Hepatocyte (in vitro differentiated cells): ENCODE data around the gene PDIA5. TPM values are rescaled to one million over a fixed set of nuclear protein-coding genes. Genes with fewer than 3 reads are reported as not detected.
A peak's percentile ranks its signal among the peaks of the same experiment; 100 is the strongest.

ENCODE experiments used
- DNase-seq: peaks from one replicate; pipeline ENCODE4 v3.0.0-alpha.2; 2016; ENCODE audit warnings: low spot score
- H2AFZ ChIP-seq: fragments of 200-600 bp; sonication (generic); 2 replicates; pipeline ENCODE4 v1.6.0; 2016; ENCODE audit warnings: antibody characterized with exemption, mild to moderate bottlenecking
- H3K27ac ChIP-seq: fragments of 200-600 bp; sonication (generic); 2 replicates; pipeline ENCODE4 v1.5.1; 2016; ENCODE audit warnings: mild to moderate bottlenecking
- H3K27me3 ChIP-seq: fragments of 200-600 bp; sonication (generic); 2 replicates; pipeline ENCODE4 v1.6.1; 2016
- H3K36me3 ChIP-seq: fragments of 200-600 bp; sonication (generic); replicated peaks from 2 replicates; pipeline ENCODE4 v1.5.1; 2016; ENCODE audit warnings: low read depth; ENCODE audit not compliant: insufficient read depth
- H3K4me1 ChIP-seq: fragments of 200-600 bp; sonication (generic); 2 replicates; pipeline ENCODE4 v1.5.1; 2016; ENCODE audit warnings: mild to moderate bottlenecking, moderate library complexity; ENCODE audit not compliant: insufficient read depth
- H3K4me2 ChIP-seq: fragments of 200-600 bp; sonication (generic); 2 replicates; pipeline ENCODE4 v1.6.0; 2016
- H3K4me3 ChIP-seq: fragments of 200-600 bp; sonication (generic); 2 replicates; pipeline ENCODE4 v1.5.1; 2016; ENCODE audit warnings: mild to moderate bottlenecking
- H3K79me2 ChIP-seq: fragments of 200-600 bp; sonication (generic); 2 replicates; pipeline ENCODE4 v1.6.0; 2017; ENCODE audit warnings: mild to moderate bottlenecking
- H3K9me2 ChIP-seq: fragments of 200-600 bp; sonication (generic); replicated peaks from 2 replicates; pipeline ENCODE4 v1.6.0; 2017; ENCODE audit warnings: mild to moderate bottlenecking; ENCODE audit not compliant: insufficient read depth
- H3K9me3 ChIP-seq: fragments of 200-600 bp; sonication (generic); 2 replicates; pipeline ENCODE4 v1.5.1; 2016; ENCODE audit warnings: low read depth, mild to moderate bottlenecking
- H4K20me1 ChIP-seq: fragments of 200-600 bp; sonication (generic); 2 replicates; pipeline ENCODE4 v1.6.0; 2016; ENCODE audit warnings: mild to moderate bottlenecking; ENCODE audit not compliant: insufficient read depth, poor library complexity, severe bottlenecking
- EZH2 ChIP-seq: fragments of 200-600 bp; sonication (generic); IDR thresholded peaks from 2 replicates; pipeline ENCODE4 v1.6.1; 2016; ENCODE audit warnings: antibody characterized with exemption, mild to moderate bottlenecking, borderline replicate concordance
- EZH2phosphoT487 ChIP-seq: fragments of 200-600 bp; sonication (generic); IDR thresholded peaks from one replicate; pipeline ENCODE4 v1.6.1; 2018; ENCODE audit warnings: antibody characterized with exemption, mild to moderate bottlenecking, low read depth, moderate library complexity; ENCODE audit not compliant: unreplicated experiment, severe bottlenecking
- WGBS: methylation state at CpG from one replicate; pipeline ENCODE4 v1.1.6; 2016; ENCODE audit warnings: low lambda C conversion rate; ENCODE audit errors: missing lambda C conversion rate; 5-methylcytosine and 5-hydroxymethylcytosine counted together
- polyA plus RNA-seq: library from polyadenylated mRNA; unstranded; fragments of >200 nt; fragmentation: Nextera tagmentation; extraction: Ambion mirVana; gene quantifications from 2 replicates; pipeline ENCODE4 v1.2.1, GENCODE V29; 2016
- total RNA-seq: library from RNA; depleted of rRNA; stranded (reverse); fragments of >200 nt; gene quantifications from 2 replicates; pipeline ENCODE4 v1.2.3, GENCODE V29; 2014
- TF ChIP-seq, protein P1 (sequence below): fragments of 200-600 bp; sonication (generic); IDR thresholded peaks from 2 replicates; pipeline ENCODE4 v1.5.1; 2016; ENCODE audit warnings: antibody characterized with exemption, mild to moderate bottlenecking; ENCODE audit not compliant: poor library complexity

The PDIA5 gene
- total and polyA plus RNA-seq, 2 experiments from 2014 or later, result 71.8 to 97.3 TPM

DNA sequence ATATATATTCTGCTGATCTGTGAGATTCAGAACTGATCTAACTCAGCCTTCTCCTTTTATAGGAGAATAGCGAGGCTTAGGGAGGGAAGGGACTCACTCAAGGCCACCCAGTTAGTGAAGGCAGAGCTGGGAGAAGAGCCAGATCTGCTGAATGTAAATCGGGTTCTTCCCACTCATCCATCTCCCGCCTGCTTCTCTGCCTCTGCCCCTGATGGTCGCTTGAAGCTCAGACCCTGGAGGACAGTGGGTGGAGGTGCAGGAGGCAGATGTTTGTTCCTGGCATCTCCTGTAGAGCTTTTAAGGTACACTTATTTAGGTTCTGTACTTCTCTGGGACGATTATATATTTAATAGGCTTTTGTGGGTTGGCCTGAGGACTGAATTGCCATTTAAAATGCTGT lies 4.3 kb downstream of the PDIA5 start:
- Histone ChIP-seq H3K4me2 (peak overlapping the region; percentile 55), H2AFZ (no peak overlapping the region), H3K27me3 (no peaks in the 10 kb centered on the region), H3K27ac (no peak overlapping the region), H3K9me3 (no peaks in the 10 kb centered on the region), H3K79me2 (peaks cover 90% of the 10 kb centered on the region), H3K36me3 (no peaks in the 10 kb centered on the region), H3K4me3 (no peak overlapping the region), H3K9me2 (no peaks in the 10 kb centered on the region), H3K4me1 (peaks cover 37% of the 10 kb centered on the region), H4K20me1 (peaks cover 46% of the 10 kb centered on the region)
- TF ChIP-seq EZH2phosphoT487, result no peak
- TF ChIP-seq, protein P1, sequence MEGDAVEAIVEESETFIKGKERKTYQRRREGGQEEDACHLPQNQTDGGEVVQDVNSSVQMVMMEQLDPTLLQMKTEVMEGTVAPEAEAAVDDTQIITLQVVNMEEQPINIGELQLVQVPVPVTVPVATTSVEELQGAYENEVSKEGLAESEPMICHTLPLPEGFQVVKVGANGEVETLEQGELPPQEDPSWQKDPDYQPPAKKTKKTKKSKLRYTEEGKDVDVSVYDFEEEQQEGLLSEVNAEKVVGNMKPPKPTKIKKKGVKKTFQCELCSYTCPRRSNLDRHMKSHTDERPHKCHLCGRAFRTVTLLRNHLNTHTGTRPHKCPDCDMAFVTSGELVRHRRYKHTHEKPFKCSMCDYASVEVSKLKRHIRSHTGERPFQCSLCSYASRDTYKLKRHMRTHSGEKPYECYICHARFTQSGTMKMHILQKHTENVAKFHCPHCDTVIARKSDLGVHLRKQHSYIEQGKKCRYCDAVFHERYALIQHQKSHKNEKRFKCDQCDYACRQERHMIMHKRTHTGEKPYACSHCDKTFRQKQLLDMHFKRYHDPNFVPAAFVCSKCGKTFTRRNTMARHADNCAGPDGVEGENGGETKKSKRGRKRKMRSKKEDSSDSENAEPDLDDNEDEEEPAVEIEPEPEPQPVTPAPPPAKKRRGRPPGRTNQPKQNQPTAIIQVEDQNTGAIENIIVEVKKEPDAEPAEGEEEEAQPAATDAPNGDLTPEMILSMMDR, result peak; percentile 2
- 51% methylated on average over 5 of the region's 5 CpGs for WGBS
- DNase-seq, result peak; percentile 42

DNA sequence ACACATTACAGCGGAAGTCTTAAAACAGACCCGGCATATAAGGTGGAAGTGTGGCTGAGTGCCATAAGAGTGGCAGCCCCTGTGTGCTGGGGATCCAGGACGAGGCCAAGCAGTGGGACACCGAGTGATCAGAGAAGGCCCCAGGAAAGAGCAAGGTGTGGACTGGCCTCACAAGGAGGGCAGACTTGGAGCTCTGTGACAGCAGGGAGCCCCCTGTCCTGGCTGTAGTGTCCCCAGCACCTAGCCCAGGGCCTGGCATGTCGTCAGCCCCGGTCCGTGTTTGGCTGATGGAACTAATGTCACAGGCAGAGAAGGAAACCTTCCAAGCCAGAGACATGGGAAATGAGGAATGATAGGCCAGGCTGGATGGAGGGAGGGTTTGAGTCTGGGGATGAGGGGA lies 4.8 kb downstream of the PDIA5 start:
- Histone ChIP-seq H3K4me1 (peaks cover 41% of the 10 kb centered on the region), H3K4me2 (peak overlapping the region; percentile 55), H3K27me3 (no peaks in the 10 kb centered on the region), H3K9me2 (no peaks in the 10 kb centered on the region), H4K20me1 (peaks cover 46% of the 10 kb centered on the region), H3K9me3 (no peaks in the 10 kb centered on the region), H3K27ac (peak overlapping the region; percentile 65), H2AFZ (no peak overlapping the region), H3K79me2 (peaks cover 94% of the 10 kb centered on the region), H3K36me3 (no peaks in the 10 kb centered on the region), H3K4me3 (no peak overlapping the region)
- TF ChIP-seq, protein P1, result no peak
- TF ChIP-seq EZH2 (no peak), EZH2phosphoT487 (no peak)
- peak; percentile 29 for DNase-seq
- WGBS, result 58% methylated on average over 7 of the region's 7 CpGs

DNA sequence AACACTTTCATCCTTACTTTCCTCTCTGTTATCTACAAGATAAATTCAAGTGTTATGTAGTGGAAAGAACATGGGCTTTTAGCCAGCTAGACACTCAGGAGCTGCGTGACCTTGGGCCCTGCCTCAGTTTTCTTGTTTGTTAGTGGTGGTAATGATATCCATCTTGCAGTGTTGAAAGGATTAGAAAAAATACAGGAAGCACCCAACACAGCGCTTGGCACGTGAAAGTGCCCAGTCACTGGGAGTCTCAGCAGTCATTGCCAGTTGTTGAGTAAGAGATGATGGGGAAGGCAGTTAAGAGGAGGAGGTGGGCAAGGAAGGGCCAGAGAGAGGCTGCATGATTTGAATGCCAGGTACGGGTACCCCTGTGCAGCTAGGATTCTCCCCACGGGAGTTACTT lies 5.3 kb downstream of the PDIA5 start:
- peaks cover 94% of the 10 kb centered on the region for H3K79me2 ChIP-seq
- H3K4me3 ChIP-seq, result no peak overlapping the region
- H3K9me2 ChIP-seq, result no peaks in the 10 kb centered on the region
- no peaks in the 10 kb centered on the region for H3K27me3 ChIP-seq
- no peaks in the 10 kb centered on the region for H3K36me3 ChIP-seq
- H3K4me1 ChIP-seq, result peaks cover 47% of the 10 kb centered on the region
- no peak overlapping the region for H2AFZ ChIP-seq
- H3K9me3 ChIP-seq, result no peaks in the 10 kb centered on the region
- H3K27ac ChIP-seq, result no peak overlapping the region
- DNase-seq, result no peak
- TF ChIP-seq EZH2 (no peak), EZH2phosphoT487 (no peak)
- TF ChIP-seq, protein P1, result no peak
- H4K20me1 ChIP-seq, result peaks cover 52% of the 10 kb centered on the region
- 80% methylated on average over 5 of the region's 5 CpGs for WGBS
- H3K4me2 ChIP-seq, result peak overlapping the region; percentile 55

DNA sequence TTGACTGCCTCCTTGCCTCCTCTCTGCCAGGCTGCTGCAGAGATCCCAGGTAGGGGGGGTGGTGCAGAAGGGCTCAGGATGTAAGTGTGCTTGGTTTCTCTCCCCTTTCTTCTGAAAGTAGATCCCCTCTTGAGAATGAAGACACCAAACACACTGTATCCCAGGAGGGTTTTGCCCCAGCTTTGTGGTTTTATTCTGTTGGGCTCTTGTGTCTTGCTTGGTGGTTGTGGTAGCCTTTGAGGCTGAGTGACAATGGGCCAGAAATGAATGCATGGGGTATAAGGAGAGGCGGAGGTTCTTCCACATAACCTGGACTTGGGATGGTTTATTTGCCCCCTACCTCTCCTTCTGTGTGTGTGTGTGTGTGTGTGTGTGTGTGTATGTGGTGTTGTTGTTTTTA lies 5.7 kb downstream of the PDIA5 start:
- H4K20me1 ChIP-seq, result peaks cover 55% of the 10 kb centered on the region
- H3K4me1 ChIP-seq, result peaks cover 50% of the 10 kb centered on the region
- no peaks in the 10 kb centered on the region for H3K9me2 ChIP-seq
- no peak overlapping the region for H2AFZ ChIP-seq
- H3K27ac ChIP-seq, result no peak overlapping the region
- TF ChIP-seq EZH2phosphoT487 (no peak), EZH2 (no peak)
- TF ChIP-seq, protein P1, result no peak
- no peaks in the 10 kb centered on the region for H3K36me3 ChIP-seq
- DNase-seq, result no peak
- peaks cover 94% of the 10 kb centered on the region for H3K79me2 ChIP-seq
- no peaks in the 10 kb centered on the region for H3K27me3 ChIP-seq
- H3K9me3 ChIP-seq, result no peaks in the 10 kb centered on the region
- 100% methylated on average over 1 of the region's 1 CpG for WGBS
- no peak overlapping the region for H3K4me2 ChIP-seq
- no peak overlapping the region for H3K4me3 ChIP-seq
